NOMO-1 treated with dmso at 0.1 percent for 144 hours (cell line): ENCODE measurements around the gene RASGEF1B.
"Not testable (repeated sequence)": the region's sequence is repeated elsewhere in the genome, so short reads cannot be mapped to it uniquely, and the experiment has no call there.

Experiments used
- DNase-seq: peaks from one replicate; lab custom pipeline; 2025; ENCODE audit not compliant: unreplicated experiment; lab: John Stamatoyannopoulos, UW

RASGEF1B gene

GRCh38 chr4:81498551-81499099 is 26.9 kb upstream of the RASGEF1B start:
- DNase-seq = no peak

- no peak for DNase-seq
Observed at GRCh38 chr4:81498046-81498445, 26.3 kb upstream of the RASGEF1B start.

GRCh38 chr4:81495345-81495744 is 23.6 kb upstream of the RASGEF1B start:
- no peak for DNase-seq

GRCh38 chr4:81494031-81494431 is 22.3 kb upstream of the RASGEF1B start:
- DNase-seq = no peak

- no peak for DNase-seq
Observed at GRCh38 chr4:81492606-81493230, 21.0 kb upstream of the RASGEF1B start.

- no peak for DNase-seq
Observed at GRCh38 chr4:81491943-81492342, 20.2 kb upstream of the RASGEF1B start.

GRCh38 chr4:81490403-81491160 is 18.9 kb upstream of the RASGEF1B start:
- no peak for DNase-seq

GRCh38 chr4:81486502-81486901 is 14.8 kb upstream of the RASGEF1B start:
- DNase-seq = no peak

GRCh38 chr4:81485310-81485980 is 13.7 kb upstream of the RASGEF1B start:
- no peak for DNase-seq

- no peak for DNase-seq
Observed at GRCh38 chr4:81482326-81482725, 10.6 kb upstream of the RASGEF1B start.

GRCh38 chr4:81481151-81481550 is 9.4 kb upstream of the RASGEF1B start:
- no peak for DNase-seq

- DNase-seq = not testable (repeated sequence)
Observed at GRCh38 chr4:81479573-81479972, 7.9 kb upstream of the RASGEF1B start.

GRCh38 chr4:81473331-81474265 is 1.9 kb upstream of the RASGEF1B start:
- not testable (repeated sequence) for DNase-seq

- peak; percentile 63 for DNase-seq
Observed at GRCh38 chr4:81472281-81473182, 825 bp upstream of the RASGEF1B start.

- DNase-seq = no peak
Observed at GRCh38 chr4:81471298-81471587, 464 bp downstream of the RASGEF1B start.

GRCh38 chr4:81470456-81471297 is 1.0 kb downstream of the RASGEF1B start:
- DNase-seq = no peak

GRCh38 chr4:81469781-81470455 is 1.8 kb downstream of the RASGEF1B start:
- DNase-seq = no peak

- DNase-seq = no peak
Observed at GRCh38 chr4:81468678-81469077, 3.0 kb downstream of the RASGEF1B start.

- no peak for DNase-seq
Observed at GRCh38 chr4:81467672-81467964, 4.1 kb downstream of the RASGEF1B start.
